ENCODE results near the gene ANKS3. TPM values are rescaled to one million over a fixed set of nuclear protein-coding genes. Genes with fewer than 3 reads are reported as not detected.

Gene ANKS3
- total RNA-seq, 2 donors from 2014 or later, result 19.0 to 39.1 TPM

DNA sequence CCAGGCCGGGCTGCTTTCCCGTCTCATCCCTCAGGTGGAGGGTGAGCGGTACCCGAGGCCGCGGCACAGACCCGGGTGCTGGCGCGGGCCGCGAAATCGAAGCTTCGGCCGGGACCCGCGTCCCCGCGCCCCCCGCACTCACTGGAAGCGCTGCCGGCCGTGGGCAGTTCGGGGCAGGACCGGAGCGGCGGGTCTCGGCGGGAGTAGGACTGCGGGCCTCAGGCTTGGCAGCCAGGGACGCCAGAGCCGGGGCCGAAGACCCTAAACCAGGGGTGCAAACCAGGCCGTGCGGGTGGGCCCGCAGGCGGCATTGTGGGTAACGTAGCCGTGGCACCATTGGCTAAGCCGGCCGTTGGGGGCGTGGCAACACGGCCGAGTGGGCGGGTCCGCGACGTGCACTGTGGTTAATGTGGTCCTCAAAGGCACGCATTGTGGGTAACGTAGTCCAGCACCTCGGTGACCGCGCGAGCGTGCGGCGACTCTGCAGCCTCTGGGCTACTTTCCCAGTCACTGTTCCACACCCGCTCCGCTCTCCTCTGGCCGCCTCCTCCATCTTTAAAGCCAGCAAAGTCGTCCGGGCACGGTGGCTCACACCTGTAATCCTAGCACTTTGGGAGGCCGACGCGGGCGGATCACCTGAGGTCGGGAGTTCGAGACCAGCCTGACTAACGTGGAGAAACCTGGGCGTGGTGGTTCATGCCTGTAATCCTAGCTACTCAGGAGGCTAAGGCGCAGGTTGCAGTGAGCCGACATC lies 33.0 kb upstream of the ANKS3 start, which contains the start of gene ZNF500:
ZNF500 (minus strand) TSS at position 288 of the 754 bp plus-strand sequence. CDS start 1,184 bp downstream, outside the sequence.
- H3K4me1 Mint-ChIP-seq (ENCODE audit: low read depth in 2 of 2), result peaks cover 23 to 26% of the 10 kb centered on the region in 2 donors
- peak; percentile 96 for ATAC-seq
- DNase-seq (ENCODE audit: low spot score), result peak; percentile 97
- peak within 1 kb of the TSS; percentile 77 to 92 for H3K27ac Mint-ChIP-seq
- H3K4me3 Mint-ChIP-seq, result peak within 1 kb of the TSS; percentile 97
- H3K9me3 Mint-ChIP-seq, result no peaks in the 10 kb centered on the region
- H3K27me3 Mint-ChIP-seq, result no peaks in the 10 kb centered on the region
- no peaks in the 10 kb centered on the region for H3K36me3 Mint-ChIP-seq

DNA sequence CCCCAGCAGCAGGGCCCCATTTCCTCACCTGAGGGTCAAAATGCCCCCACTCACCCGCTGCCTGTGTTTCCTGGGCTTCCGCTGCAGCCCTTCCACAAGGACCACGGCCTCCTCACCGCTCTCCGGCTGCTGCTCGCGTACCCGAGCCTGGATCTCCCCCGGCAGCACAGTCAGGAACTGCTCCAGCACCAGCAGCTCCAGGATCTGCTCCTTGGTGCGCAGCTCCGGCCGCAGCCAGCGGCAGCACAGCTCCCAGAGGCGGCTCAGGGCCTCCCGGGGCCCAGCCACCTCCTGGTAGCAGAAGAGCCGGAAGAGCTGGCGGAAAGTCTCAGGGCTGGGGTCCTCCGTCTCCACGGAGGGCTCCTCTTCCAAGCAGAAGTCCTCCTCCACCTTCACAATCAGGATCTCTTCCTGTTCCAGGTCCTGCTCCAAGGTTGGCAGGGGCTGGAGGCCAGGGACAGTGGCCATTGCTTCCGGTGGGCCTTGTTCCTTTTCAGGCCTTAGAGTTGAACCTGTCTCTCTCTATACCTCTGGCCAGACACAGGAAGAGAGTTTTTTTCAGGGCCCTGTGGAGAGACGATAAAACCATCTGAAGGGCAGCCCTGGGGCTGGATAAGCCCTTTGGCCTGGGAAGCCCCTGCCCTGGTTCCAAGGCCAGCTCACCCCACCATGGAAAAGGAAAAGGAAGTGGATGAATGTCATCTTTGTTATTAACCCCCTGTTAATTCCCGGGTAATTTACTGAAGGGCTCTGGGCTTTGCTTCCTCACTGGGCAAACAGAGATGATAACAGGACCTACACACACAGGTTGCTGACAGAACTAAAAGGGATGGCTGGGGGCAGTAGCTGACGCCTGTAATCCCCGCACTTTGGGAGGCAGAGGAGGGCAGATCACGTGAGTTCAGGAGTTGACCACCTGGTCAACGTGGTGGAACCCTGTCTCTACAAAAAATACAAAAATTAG lies 31.7 kb upstream of the ANKS3 start:
- H3K4me1 Mint-ChIP-seq (ENCODE audit: low read depth in 2 of 2), result peaks cover 23 to 26% of the 10 kb centered on the region in 2 donors
- H3K27me3 Mint-ChIP-seq, result no peaks in the 10 kb centered on the region
- H3K9me3 Mint-ChIP-seq, result no peaks in the 10 kb centered on the region
- no peak for ATAC-seq
- peak overlapping the region; percentile 77 for H3K4me3 Mint-ChIP-seq
- DNase-seq (ENCODE audit: low spot score), result no peak
- H3K27ac Mint-ChIP-seq, result peak overlapping the region; percentile 38 to 82
- H3K36me3 Mint-ChIP-seq, result no peaks in the 10 kb centered on the region

DNA sequence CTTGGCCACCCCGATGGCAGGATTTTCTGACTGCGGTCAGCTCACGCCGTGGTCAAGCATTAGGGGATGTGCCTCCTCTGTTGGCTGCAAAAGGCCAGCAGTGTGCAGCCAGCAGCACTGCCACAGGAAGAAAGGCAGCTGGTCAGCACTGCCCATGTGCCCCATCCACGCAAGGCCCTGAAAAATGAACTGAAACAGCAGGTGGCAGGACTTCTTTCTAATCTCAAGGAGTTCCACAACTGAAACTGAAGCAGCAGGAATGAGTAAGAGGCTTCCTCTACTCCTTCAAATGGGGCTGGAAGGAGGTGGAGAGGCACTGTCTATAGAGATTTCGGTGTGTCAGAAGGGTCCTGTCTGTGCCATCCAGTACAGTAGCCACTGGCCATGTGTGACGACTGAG lies 29.7 kb upstream of the ANKS3 start:
- Mint-ChIP-seq H3K4me1 (ENCODE audit: low read depth in 2 of 2) (peaks cover 16 to 17% of the 10 kb centered on the region in 2 donors), H3K36me3 (peaks cover 6% of the 10 kb centered on the region)

DNA sequence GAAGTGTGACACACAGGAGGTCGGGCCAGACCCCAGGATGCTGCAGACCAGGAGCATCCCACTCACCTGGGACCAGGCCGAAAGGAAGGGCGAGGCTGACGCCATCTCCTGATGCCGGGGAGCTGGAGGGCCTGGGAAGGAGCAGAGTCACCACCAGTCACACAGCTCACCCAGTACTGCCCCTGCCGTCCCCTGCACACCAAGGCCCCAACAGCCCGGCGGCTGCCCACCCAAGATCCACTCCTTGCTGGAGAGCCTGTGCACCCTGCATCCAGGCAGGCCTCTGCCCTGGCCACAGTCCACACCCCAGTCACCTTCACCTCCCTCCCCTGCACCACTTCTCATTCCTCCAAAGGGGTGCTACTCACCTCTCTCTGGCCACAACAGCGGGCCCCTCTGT lies 28.1 kb upstream of the ANKS3 start:
- ATAC-seq (no peak), DNase-seq (ENCODE audit: low spot score) (no peak)
- Mint-ChIP-seq H3K27ac (no peak overlapping the region), H3K9me3 (no peaks in the 10 kb centered on the region), H3K27me3 (no peaks in the 10 kb centered on the region), H3K4me3 (no peak overlapping the region), H3K4me1 (ENCODE audit: low read depth in 2 of 2) (peaks cover 6 to 7% of the 10 kb centered on the region in 2 donors), H3K36me3 (peaks cover 6% of the 10 kb centered on the region)

More for the DNA sequence above, 29.7 kb upstream of the ANKS3 start:
- DNase-seq (ENCODE audit: low spot score) (no peak), ATAC-seq (no peak)
- H3K9me3 Mint-ChIP-seq, result no peaks in the 10 kb centered on the region
- H3K27ac Mint-ChIP-seq, result no peak overlapping the region
- H3K27me3 Mint-ChIP-seq, result no peaks in the 10 kb centered on the region
- no peak overlapping the region for H3K4me3 Mint-ChIP-seq

DNA sequence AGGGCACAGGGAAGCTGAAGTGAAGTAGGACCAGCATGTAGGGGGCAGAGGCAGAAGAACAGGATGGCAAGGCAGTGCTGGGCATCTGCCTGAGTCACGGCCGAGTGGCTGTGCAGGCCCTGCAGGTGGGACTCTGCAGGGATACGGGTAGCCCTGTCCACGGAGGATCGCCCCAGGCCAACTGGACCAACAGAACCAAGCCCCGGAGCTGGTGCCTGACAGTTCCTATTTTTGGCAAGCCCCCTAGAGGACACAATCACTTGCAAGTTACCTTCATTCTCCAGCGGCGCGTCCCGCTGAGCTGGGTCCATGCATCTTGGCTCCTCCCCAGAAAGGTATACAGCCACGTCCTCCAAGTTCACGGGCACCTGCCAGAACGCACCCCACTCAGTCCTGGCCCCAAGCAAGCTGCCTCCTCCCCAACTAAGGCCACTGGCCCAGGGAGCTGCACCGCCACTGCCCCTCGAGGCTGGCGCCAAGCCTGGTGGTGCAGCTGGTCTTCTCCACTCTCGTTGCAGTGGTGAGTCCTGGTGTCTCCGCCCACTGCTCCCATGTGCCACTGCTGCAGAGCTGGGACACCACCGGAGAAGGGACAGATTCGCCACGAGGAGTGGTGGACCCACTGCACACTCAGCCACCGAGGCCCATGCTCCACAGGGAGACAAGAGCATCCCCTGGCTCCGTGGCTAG lies 26.3 kb upstream of the ANKS3 start:
- ATAC-seq (no peak), DNase-seq (ENCODE audit: low spot score) (no peak)
- Mint-ChIP-seq H3K4me1 (ENCODE audit: low read depth in 2 of 2) (peaks cover 0 to 2% of the 10 kb centered on the region in 2 donors), H3K27ac (no peak overlapping the region), H3K9me3 (no peaks in the 10 kb centered on the region), H3K36me3 (peaks cover 12% of the 10 kb centered on the region), H3K27me3 (no peaks in the 10 kb centered on the region), H3K4me3 (no peak overlapping the region)

DNA sequence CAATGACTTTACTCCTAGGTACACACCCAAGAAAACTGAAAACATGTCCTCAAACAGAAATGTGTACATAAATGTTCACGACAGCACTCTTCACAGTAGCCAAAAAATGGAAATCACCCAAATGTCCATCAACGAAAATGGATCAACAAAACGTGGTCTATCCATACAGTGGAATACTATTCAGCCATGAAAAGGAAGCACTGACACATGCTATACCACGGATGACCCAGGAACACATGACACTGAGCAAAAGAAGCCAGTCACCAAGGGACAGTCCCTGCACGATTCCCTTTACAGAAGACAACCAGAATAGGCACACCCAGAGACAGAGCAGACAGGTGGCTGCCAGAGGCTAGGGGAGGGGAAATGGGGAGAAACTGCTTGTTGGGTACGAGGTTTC lies 21.6 kb upstream of the ANKS3 start:
- Mint-ChIP-seq H3K27ac (no peak overlapping the region), H3K9me3 (no peaks in the 10 kb centered on the region), H3K4me3 (no peak overlapping the region), H3K36me3 (peaks cover 12% of the 10 kb centered on the region), H3K4me1 (ENCODE audit: low read depth in 2 of 2) (no peaks in the 10 kb centered on the region), H3K27me3 (no peaks in the 10 kb centered on the region)
- ATAC-seq (no peak), DNase-seq (ENCODE audit: low spot score) (no peak)

DNA sequence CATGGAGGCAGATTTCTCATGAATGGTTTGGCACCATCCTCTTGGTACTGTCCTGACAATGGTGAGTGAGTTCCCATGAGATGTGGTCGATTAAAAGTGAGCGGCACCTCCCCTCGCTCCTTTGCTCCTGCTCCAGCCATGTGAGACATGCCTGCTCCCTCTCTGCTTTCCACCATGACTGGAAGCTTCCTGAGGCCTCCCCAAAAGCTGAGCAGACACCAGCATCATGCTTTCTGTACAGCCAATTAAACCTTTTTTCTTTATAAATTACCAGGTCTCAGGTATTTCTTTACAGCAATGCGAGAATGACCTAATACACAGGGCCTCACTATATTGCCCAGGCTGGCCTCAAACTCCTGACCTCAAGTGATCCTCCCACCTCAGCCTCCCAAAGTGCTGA lies 20.8 kb upstream of the ANKS3 start:
- Mint-ChIP-seq H3K4me3 (no peak overlapping the region), H3K4me1 (ENCODE audit: low read depth in 2 of 2) (no peaks in the 10 kb centered on the region), H3K9me3 (no peaks in the 10 kb centered on the region), H3K27me3 (no peaks in the 10 kb centered on the region), H3K27ac (no peak overlapping the region), H3K36me3 (peaks cover 9% of the 10 kb centered on the region)
- no peak for DNase-seq (ENCODE audit: low spot score)
- ATAC-seq, result no peak

DNA sequence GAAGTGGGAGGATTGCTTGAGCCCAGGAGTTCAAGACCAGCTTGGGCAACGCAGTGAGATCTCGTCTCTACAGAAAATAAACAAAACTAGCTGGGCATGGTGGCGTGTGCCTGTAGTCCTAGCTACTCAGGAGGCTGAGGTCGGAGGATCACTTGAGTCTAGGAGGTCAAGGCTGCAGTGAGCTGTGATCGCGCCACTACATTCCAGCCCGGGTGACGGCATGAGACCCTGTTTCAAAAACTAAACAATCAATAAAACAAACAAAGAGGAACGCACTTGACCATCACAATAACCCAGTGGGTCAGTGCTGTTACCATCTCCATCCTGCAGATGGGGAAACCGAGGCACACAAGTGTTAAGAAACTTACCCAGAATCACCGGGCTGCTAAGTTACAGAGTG lies 19.2 kb upstream of the ANKS3 start:
- ATAC-seq, result no peak
- Mint-ChIP-seq H3K27ac (no peak overlapping the region), H3K9me3 (no peaks in the 10 kb centered on the region), H3K4me3 (no peak overlapping the region), H3K4me1 (ENCODE audit: low read depth in 2 of 2) (peaks cover 0 to under 1% of the 10 kb centered on the region in 2 donors), H3K36me3 (peaks cover 6% of the 10 kb centered on the region), H3K27me3 (no peaks in the 10 kb centered on the region)
- DNase-seq (ENCODE audit: low spot score), result no peak

DNA sequence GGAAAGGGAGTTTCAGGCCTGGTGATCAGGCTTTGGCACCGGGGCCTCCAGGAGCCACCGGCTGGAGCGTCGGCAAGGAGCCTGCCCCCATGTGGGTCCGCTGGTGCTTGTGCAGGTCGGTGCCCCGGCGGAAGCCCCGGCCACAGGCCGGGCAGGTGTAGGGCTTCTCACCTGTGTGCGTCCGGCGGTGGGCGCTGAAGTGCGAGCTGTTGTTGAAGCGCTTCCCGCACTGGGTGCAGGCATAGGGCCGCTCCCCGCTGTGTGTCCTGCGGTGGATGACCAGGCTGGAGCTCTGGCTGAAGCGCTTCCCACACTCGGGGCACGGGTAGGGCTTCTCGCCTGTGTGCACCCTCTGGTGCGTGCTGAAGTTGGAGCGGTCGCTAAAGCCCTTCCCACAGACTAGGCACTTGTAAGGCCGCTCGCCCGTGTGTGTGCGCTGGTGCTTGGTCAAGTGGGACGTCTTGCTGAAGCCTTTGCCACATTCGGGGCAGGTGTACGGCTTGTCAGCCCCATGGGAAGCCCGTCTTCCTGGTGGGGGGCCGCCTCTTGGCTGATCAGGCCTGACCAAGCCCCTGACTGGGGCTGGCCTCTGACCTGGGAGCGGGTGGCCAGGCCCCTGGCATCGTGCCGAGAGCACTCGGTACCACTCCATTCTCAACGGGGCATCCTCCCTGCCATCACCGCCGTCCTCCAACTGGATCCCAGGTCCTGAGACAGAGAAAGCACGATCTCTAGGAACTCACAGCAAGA lies 18.5 kb upstream of the ANKS3 start:
- ATAC-seq (no peak), DNase-seq (ENCODE audit: low spot score) (no peak)
- H3K36me3 Mint-ChIP-seq, result peaks cover 6% of the 10 kb centered on the region
- H3K9me3 Mint-ChIP-seq, result no peaks in the 10 kb centered on the region
- no peak overlapping the region for H3K4me3 Mint-ChIP-seq
- H3K27me3 Mint-ChIP-seq, result no peaks in the 10 kb centered on the region
- peaks cover 6 to 7% of the 10 kb centered on the region in 2 donors for H3K4me1 Mint-ChIP-seq (ENCODE audit: low read depth in 2 of 2)
- no peak overlapping the region for H3K27ac Mint-ChIP-seq

DNA sequence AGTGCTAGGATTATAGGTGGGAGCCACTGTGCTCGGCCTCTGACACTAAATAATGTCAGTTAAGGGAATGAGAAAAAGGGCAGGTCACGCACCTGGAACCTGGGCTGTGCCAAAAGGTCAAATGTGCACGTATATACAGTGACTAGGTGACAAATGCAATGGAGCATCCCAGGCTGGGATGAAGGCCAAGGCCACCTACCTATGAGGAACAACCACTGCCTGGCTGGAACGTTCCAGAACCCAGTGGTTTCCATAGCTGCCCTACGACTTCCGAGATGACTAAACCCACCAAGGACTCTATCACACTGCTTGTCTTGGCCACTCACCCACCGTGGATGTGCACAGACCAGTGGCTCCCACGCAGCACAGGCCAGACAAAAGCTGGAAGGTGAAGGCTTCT lies 16.8 kb upstream of the ANKS3 start:
- DNase-seq (ENCODE audit: low spot score) (no peak), ATAC-seq (no peak)
- Mint-ChIP-seq H3K27ac (no peak overlapping the region), H3K9me3 (no peaks in the 10 kb centered on the region), H3K4me3 (no peak overlapping the region), H3K36me3 (peaks cover 5% of the 10 kb centered on the region), H3K4me1 (ENCODE audit: low read depth in 2 of 2) (peaks cover 6 to 7% of the 10 kb centered on the region in 2 donors), H3K27me3 (no peaks in the 10 kb centered on the region)

DNA sequence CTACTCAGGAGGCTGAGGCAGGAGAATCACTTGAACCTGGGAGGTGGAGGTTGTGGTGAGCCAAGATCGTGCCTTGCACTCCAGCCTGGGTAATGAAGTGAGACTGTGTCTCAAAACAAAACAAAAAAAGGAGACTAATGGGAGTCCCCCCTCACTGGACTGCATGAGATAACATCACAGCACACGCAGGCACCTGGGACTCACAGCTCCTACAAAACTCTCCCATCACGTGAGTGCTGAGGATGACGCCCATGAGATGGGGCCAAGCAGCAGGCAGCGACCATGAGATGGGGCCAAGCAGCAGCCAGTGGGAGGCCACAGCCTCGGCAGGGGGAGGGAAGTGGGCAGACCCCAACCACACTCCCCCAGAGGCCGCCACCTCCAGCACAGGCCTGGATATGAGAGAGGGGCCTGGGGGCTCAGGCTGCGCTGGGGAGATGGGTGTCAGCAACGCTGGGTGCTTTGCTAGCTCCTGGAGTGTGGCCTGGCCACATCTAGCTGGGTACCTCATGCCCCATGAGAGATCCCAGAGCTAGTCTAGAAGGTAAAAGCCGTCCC lies 15.7 kb upstream of the ANKS3 start:
- no peak for DNase-seq (ENCODE audit: low spot score)
- H3K9me3 Mint-ChIP-seq, result no peaks in the 10 kb centered on the region
- peak in 1 of 2 donors; percentile 5 for ATAC-seq
- no peak overlapping the region for H3K4me3 Mint-ChIP-seq
- H3K27ac Mint-ChIP-seq, result no peak overlapping the region
- H3K4me1 Mint-ChIP-seq (ENCODE audit: low read depth in 2 of 2), result peaks cover 6 to 7% of the 10 kb centered on the region in 2 donors
- H3K36me3 Mint-ChIP-seq, result no peaks in the 10 kb centered on the region
- no peaks in the 10 kb centered on the region for H3K27me3 Mint-ChIP-seq

DNA sequence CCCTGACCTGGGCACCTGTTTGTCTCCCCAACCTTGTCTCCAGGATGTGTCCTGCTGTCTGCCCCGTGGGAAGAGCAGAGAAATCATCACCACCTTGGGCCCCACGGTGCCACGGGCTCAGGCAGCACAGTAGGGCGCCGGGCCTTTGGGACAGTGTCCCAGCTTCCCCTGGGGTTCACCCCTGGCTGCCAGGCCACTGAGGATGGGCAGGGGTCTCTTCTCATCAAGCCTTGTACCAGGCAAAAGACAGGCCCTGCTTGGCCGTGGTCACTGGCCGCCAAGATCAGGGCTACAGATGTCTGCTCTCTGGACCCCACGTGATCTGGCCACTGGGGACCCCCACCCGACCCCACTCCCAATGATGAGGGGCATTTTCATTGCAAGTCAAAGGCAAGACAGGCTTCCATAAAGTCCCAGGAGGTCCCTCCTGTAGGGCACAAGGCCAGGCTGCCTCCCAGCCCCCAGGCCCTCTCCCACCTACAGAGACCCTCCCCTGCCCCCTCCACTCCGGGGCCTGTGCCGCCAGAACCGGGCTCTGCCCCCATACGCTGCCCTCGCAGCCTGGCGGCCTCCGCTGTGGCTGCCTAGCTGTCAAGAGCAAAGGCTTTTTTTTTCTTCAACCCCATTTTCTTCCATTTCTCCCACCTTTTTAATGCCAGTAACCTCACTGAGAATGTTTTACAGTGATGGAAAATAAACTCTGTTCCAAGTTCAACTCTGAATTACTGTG lies 14.8 kb upstream of the ANKS3 start:
- no peak overlapping the region for H3K27ac Mint-ChIP-seq
- no peaks in the 10 kb centered on the region for H3K27me3 Mint-ChIP-seq
- H3K9me3 Mint-ChIP-seq, result no peaks in the 10 kb centered on the region
- DNase-seq (ENCODE audit: low spot score), result no peak
- no peak overlapping the region for H3K4me3 Mint-ChIP-seq
- H3K36me3 Mint-ChIP-seq, result no peaks in the 10 kb centered on the region
- ATAC-seq, result no peak
- peaks cover 6 to 7% of the 10 kb centered on the region in 2 donors for H3K4me1 Mint-ChIP-seq (ENCODE audit: low read depth in 2 of 2)
